DMS153 treated with DMSO at 0.1 percent for 48 hours (cell line): ENCODE measurements around the gene USP7.
"Not testable (repeated sequence)": the region's sequence is repeated elsewhere in the genome, so short reads cannot be mapped to it uniquely, and the experiment has no call there.

ENCODE experiments used
- DNase-seq: peaks from one replicate; lab custom pipeline; 2025; ENCODE audit not compliant: unreplicated experiment; lab: John Stamatoyannopoulos, UW

The USP7 gene

DNA sequence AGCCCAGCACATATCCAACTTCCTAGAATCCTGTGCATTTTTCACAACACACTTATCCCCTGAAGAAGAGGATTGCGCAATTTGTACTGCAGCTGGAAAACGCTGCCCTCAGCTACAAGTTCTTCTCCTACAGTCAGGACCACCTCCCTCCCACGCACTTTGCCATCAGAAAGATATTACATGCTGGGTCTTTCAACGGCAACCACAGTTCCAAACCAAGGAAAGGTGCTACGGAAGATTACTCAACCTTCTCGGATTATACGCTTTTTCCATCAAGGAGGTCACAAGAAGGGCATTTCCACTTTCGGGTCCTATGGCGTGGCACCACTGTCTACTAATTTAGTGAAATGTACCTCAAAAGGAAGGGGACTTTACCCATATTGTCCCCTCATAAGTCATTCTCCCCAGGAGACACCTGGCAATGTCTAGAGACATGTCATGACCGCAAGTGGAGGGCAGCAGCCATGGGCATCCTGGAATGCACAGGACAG, 35.2 kb downstream of the USP7 start:
- DNase-seq, result no peak

- DNase-seq, result no peak
Measured at GRCh38 chr16:8926827-8927226, 36.9 kb downstream of the USP7 start.

DNA sequence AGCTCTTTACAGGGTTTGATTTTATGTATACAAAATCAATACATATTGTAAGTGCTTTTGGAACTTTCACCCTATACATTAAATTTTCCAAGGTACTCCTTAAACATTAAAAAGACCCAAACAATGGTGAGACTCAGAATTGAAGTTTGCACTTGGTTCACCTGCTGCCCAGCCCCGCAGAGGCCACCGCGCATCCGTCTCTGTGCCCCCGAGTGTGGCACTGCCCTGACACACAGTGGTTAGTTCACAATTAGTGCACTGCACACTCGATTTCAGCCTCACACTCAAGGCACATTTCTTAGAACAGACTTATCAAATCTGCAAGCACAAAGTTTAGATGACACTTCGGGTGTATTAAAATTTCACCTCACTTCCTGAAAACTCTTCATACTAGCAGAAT, 38.3 kb downstream of the USP7 start:
- no peak for DNase-seq

GRCh38 chr16:8924214-8924613, 39.5 kb downstream of the USP7 start:
- no peak for DNase-seq

- DNase-seq, result no peak
Measured at GRCh38 chr16:8923199-8923598, 40.5 kb downstream of the USP7 start.

GRCh38 chr16:8921347-8921984, 42.2 kb downstream of the USP7 start:
- DNase-seq, result no peak

DNA sequence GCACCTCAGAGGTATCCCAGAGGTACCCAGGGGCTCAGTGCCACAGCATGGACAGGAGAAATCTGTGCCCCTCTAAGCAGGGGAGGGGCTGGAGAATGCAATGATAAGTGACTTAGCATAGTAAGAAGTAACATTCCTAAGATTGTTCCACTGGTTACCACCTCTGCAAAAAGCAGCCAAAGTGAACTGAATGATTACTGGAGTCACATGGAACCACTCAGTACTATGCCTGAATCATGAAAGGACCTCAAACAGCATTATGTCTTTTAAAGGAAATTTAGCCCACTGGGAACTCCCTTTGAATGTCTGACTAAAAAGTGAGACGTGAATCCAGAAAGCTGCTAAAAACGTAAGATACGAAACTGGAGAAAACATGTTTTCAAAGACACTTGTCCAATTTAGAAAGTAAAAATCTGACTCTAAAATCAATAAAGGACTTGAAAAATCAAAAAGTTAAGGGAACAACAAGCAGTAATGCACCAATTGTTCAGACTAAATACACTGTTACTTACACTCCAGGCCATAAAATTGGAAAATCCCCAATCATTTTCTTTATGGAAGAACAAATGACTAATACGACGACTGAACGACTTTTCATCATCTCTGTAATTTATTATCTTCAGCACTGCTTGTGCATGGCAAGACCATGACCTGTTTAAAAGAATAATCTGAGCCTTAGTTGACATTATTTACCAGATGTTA, 42.9 kb downstream of the USP7 start:
- no peak for DNase-seq

DNA sequence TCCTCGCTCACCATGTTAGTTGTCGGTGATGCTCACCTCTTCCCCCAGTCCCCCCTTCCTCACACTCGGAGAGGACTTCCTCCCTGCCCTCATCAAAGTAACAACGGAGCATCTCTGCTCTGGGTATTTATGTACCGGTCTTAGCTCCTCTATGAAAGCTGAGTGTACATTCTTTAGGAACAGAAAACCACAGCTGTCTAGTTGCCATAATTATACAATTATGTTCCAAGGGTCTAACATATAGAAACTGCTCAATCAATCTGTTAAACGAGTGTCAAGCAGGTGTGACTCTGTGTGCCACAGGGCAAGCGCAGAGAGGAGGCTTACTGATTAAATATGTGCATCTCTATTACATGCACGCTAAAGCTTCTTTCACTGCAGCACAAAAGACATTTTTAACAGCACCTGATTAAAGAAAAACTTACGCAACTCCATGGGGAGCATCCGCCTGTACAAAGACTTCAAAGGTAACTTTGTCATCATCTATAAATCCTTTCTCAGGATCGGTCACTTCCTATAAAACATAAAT, 43.7 kb downstream of the USP7 start:
- DNase-seq, result no peak

DNA sequence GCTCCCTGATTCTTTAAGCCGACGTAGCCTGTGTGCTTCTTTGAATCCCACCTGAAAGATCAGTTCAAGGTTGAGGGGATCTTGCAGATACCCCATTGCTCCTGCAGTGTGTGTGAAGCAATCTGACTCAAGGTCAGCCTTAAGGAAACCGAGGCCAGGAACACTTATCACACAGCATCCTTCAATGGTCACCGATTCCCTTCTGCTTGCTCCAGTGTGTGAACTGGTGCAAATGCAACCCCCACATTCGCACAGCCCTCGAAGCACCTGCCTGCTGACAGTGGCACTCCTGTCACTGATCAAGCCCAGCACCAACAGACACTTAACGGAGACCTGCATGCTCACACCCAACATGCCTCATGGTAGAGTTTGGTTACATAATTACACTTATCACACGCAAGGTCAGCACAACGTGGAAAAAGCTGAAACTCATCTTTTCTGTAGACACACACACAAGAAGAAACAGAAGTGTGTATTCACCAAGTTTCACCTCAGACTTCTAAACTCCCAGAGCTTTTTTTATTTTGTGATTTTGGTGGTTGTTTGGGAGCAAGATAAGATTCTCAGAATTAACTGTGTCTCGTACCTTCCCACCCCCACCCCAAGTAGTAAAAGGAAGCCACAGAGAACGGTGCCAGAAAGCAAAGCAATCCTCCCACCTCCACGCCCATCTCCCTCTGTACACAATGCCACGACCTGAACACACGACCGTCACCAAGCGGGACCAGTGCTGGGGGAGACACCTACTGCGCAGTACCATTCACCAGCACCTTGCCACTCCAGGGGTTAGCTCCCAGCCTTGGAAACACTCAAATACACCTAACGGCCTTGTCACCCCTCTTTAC, 44.4 kb downstream of the USP7 start:
- no peak for DNase-seq

- not testable (repeated sequence) for DNase-seq
Measured at GRCh38 chr16:8917336-8917735, 46.4 kb downstream of the USP7 start.

DNA sequence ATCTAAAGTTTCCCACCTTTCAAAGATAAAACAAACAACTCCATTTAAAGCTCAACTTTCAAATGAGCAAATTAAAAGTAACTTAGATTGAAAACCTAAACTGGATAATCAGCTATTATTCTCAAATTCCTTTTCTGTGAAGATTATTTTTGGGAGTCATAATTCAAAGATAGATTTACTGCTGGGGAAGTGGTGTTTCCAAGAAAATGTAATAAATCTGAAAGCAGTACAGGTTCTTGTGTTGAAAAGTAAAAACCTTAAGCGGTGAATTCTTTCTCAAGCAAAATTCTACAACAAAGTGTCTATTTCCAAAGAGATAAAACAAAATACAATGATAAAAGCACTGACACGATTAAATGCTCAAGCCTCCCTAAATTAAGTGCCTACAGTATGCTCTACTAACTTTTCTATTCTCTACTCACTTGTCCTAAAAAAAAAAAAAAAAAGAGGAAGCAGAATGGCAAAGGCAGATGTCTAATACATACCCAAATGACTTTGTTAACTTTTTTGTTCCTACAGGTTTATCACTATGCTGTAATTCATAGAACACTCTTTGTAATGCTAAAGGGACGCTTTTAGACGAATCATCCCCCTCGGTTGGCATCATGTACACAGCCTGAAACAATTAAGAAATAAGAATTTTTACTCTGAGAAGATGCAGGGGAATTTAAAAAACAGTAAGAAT, 47.0 kb downstream of the USP7 start:
- no peak for DNase-seq

- DNase-seq, result no peak
Measured at GRCh38 chr16:8915722-8916301, 47.9 kb downstream of the USP7 start.

DNA sequence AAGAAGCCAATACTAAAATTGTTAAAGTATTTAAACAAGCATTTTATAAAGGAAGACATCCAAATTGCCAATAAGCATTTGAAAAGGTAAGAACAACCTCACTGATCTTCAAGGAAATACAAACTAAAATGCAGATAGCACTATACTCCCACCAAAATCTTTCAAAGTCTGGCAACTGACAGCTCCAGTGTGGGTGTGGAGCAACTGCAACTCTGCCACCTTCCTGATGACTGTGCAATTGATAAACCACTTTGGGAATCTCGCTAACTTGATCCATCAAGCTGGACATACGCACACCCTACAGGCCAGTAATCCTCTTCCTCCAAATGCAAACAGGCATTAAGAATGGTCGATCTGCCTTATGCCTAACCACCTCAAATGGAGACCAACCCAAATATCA, 49.6 kb downstream of the USP7 start:
- DNase-seq, result no peak

- DNase-seq, result no peak
Measured at GRCh38 chr16:8912793-8913192, 50.9 kb downstream of the USP7 start.

GRCh38 chr16:8910811-8911210, 52.9 kb downstream of the USP7 start:
- DNase-seq, result no peak

- no peak for DNase-seq
Measured at GRCh38 chr16:8908810-8909468, 54.8 kb downstream of the USP7 start.

- no peak for DNase-seq
Measured at GRCh38 chr16:8907096-8907495, 56.6 kb downstream of the USP7 start.

DNA sequence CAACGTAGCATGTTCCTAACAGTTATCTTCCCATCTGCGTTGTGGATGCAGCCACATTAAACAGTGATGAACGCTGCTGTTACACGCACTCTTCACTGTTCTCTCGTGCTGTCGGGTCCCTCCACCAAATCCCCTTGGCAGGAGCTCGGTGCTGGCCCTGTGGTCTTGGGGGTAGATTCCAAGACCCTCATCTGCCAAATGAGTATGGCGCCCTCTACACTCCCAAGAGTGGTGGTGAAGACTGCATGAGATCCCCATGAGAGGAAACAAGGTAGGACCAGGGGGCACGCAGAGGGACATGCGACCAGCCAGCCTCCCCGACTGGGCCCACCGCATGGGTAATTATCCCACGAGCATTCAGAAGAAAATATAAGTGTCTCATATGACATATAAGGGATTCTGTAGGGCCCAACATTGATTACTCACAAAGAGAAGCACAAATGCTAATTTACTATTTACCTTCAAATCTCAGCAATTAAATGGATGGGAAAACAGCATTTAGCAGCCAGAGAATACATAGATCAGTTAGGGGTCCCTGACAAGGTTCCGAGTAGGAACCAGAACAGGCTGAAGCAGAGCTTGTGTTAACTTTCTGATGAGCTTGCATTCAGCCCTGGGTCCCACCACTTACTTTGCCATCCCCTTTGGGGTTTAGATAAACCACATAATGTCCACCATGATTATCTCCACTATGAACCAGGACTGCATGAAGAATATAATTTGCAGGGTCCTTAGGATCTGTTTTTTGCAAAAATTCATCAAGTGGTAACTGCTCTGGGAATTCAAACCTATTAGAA, 57.7 kb downstream of the USP7 start:
- DNase-seq, result no peak

DNA sequence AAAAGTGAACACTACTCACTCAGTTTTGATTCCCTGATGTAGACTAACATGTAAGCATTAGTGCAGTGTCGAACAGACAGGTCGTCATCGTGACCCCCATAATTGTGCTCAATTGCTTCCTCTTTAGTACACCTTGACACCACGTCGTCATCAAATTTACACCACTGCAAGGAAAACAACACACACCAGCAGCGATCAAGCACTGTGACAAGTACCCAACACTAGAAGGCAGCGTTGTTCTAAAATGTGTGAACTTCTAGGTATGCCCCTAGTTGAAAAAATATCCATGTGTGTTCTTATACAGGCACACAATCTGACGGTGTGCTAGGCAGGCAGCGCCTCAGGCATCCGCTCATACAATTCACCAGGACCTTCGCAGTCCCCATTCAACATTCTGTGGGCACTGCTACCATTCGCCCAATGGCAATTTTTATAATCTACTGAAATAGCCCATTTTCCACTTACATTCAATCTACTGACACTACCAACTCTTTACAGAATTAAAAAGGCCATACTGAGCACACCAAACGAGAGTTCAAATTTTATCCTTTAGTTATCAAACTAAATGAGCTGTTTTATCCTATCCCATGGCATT, 58.4 kb downstream of the USP7 start:
- DNase-seq, result no peak
